ENCODE data around the gene TP73. TPM values are rescaled to one million over a fixed set of nuclear protein-coding genes. Genes with fewer than 3 reads are reported as not detected.

TP73 gene
- total and polyA plus RNA-seq, 9 donors: 0.52 to 2.5 (median 1.2) TPM

DNA sequence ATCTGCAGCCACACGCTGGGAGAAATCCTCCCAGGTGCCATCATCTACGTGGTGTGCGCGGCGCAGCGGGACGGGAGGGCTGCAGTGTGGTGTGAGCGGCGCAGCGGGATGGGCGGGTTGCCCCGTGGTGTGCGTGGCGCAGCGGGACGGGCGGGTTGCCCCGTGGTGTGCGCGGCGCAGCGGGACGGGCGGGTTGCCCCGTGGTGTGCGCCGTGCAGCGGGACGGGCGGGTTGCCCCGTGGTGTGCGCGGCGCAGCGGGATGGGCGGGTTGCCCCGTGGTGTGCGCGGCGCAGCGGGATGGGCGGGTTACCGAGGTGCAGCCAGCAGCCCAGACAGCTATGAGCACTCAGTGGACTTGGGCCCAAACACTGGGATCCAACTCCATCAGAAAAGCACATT, 7.1 kb upstream of the TP73 start:
- peaks cover 3% of the 10 kb centered on the region for H3K27me3 ChIP-seq (ENCODE audit: control insufficient read depth, insufficient read depth, low read length)
- H3K4me1 ChIP-seq (ENCODE audit: control insufficient read depth, insufficient read depth, low read length): peaks cover 6% of the 10 kb centered on the region
- no peaks in the 10 kb centered on the region for H3K9me3 ChIP-seq (replicated peaks; ENCODE audit: control insufficient read depth, low read depth, low read length)
- H3K4me3 ChIP-seq (ENCODE audit: low read length): no peak overlapping the region
- DNase-seq: no peak
- 93% methylated on average over 30 of the region's 43 CpGs for WGBS (ENCODE audit: insufficient coverage)
- H3K27ac ChIP-seq (ENCODE audit: low read length): no peak overlapping the region
- H3K36me3 ChIP-seq (ENCODE audit: control insufficient read depth, insufficient read depth, low read length): peaks cover 32% of the 10 kb centered on the region

GRCh38 chr1:3645666-3646355, 6.5 kb upstream of the TP73 start:
- H3K27ac ChIP-seq (ENCODE audit: low read length): no peak overlapping the region
- no peak for DNase-seq
- H3K4me1 ChIP-seq (ENCODE audit: control insufficient read depth, insufficient read depth, low read length): peaks cover 11% of the 10 kb centered on the region
- 92% methylated on average over 19 of the region's 27 CpGs for WGBS (ENCODE audit: insufficient coverage)
- no peaks in the 10 kb centered on the region for H3K9me3 ChIP-seq (replicated peaks; ENCODE audit: control insufficient read depth, low read depth, low read length)
- no peak overlapping the region for H3K4me3 ChIP-seq (ENCODE audit: low read length)
- peaks cover 32% of the 10 kb centered on the region for H3K36me3 ChIP-seq (ENCODE audit: control insufficient read depth, insufficient read depth, low read length)
- peaks cover 9% of the 10 kb centered on the region for H3K27me3 ChIP-seq (ENCODE audit: control insufficient read depth, insufficient read depth, low read length)

DNA sequence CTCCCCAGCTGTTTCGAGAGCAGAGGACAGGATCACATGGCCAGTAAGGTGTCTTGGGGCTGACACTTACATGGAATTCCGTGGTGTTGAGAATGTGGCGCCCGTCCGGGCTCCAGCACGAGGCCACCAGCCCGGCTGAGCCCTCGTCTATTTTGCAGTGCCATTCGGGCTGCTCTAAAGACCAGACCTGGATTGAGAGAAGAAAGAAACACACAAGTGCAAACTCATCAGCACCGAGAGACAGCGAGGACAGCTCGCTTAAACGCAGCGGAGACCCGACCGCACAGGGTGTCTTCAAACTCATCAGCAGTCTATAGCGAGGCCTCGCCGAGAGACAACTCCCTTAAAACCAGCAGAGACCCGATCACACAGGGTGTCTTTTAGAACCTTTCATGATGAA, 5.7 kb upstream of the TP73 start:
- Histone ChIP-seq H3K9me3 (replicated peaks; ENCODE audit: control insufficient read depth, low read depth, low read length) (no peaks in the 10 kb centered on the region), H3K27me3 (ENCODE audit: control insufficient read depth, insufficient read depth, low read length) (peaks cover 17% of the 10 kb centered on the region), H3K4me3 (ENCODE audit: low read length) (no peak overlapping the region), H3K4me1 (ENCODE audit: control insufficient read depth, insufficient read depth, low read length) (peaks cover 18% of the 10 kb centered on the region), H3K36me3 (ENCODE audit: control insufficient read depth, insufficient read depth, low read length) (peaks cover 29% of the 10 kb centered on the region), H3K27ac (ENCODE audit: low read length) (no peak overlapping the region)
- DNase-seq: no peak
- WGBS (ENCODE audit: insufficient coverage): 87% methylated on average over 8 of the region's 20 CpGs

GRCh38 chr1:3649342-3650247, 2.7 kb upstream of the TP73 start, which contains the start of gene WRAP73:
Gene WRAP73 (minus strand): TSS chr1:3650103. CDS start chr1:3649999, 104 bp downstream.
- Histone ChIP-seq H3K9me3 (replicated peaks; ENCODE audit: control insufficient read depth, low read depth, low read length) (no peaks in the 10 kb centered on the region), H3K4me1 (ENCODE audit: control insufficient read depth, insufficient read depth, low read length) (peaks cover 34% of the 10 kb centered on the region), H3K4me3 (ENCODE audit: low read length) (peak within 1 kb of the TSS; percentile 73), H3K27ac (ENCODE audit: low read length) (no peak within 1 kb of the TSS), H3K27me3 (ENCODE audit: control insufficient read depth, insufficient read depth, low read length) (peaks cover 43% of the 10 kb centered on the region), H3K36me3 (ENCODE audit: control insufficient read depth, insufficient read depth, low read length) (peaks cover 20% of the 10 kb centered on the region)
- DNase-seq: peak; percentile 95
- WGBS (ENCODE audit: insufficient coverage): 4% methylated on average over 57 of the region's 60 CpGs

GRCh38 chr1:3650248-3651025, 1.9 kb upstream of the TP73 start:
- no peak overlapping the region for H3K4me3 ChIP-seq (ENCODE audit: low read length)
- peaks cover 17% of the 10 kb centered on the region for H3K36me3 ChIP-seq (ENCODE audit: control insufficient read depth, insufficient read depth, low read length)
- WGBS (ENCODE audit: insufficient coverage): 4% methylated on average over 40 of the region's 50 CpGs

DNA sequence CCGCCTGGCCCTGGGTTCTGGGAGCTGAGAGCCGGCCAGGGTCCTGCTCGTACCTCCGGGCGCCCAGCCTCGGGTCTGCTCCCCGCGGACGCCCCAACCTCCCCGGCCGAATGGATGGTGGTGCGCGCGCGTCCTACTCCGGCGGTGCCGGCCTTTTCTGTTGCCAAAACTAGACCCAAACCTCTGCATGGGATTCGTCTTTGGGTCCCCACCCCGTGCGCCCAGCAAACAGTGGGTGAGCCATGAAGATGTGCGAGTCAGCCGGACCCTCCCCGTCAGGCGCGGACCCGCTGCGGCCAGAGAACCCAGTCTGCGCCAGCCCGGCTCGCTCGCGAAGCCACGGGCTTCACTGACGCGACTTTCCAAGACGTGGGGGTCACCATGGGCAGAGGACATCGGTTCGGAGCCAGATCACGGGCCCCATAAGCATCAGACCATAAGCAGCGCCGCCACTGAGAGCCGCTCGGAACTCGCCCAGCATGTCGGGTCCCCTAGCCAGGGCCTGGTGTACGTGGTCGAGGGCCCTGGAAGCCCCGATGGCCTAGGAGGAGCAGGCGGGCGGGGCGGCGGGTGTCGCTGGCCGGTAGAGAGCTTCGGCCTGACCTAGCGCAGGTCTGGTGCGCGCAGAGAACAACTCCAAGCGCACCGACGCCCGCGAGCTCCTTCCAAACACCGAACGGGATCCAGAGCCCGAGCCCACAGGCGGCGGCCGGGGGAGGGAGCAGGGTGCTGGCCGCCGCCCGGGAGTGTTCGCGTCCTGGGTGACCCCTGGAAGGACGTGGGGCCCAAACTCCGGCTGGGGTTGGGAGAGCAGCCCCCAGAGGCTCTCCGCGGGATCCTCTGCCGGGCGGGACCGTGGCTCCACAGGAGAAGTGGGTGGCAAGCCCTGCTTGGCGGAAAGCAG, 1.0 kb upstream of the TP73 start:
- Histone ChIP-seq H3K4me3 (ENCODE audit: low read length) (no peak overlapping the region), H3K36me3 (ENCODE audit: control insufficient read depth, insufficient read depth, low read length) (peaks cover 11% of the 10 kb centered on the region), H3K9me3 (replicated peaks; ENCODE audit: control insufficient read depth, low read depth, low read length) (no peaks in the 10 kb centered on the region), H3K4me1 (ENCODE audit: control insufficient read depth, insufficient read depth, low read length) (peaks cover 34% of the 10 kb centered on the region), H3K27me3 (ENCODE audit: control insufficient read depth, insufficient read depth, low read length) (peaks cover 52% of the 10 kb centered on the region), H3K27ac (ENCODE audit: low read length) (no peak overlapping the region)
- WGBS (ENCODE audit: insufficient coverage): 3% methylated on average over 82 of the region's 83 CpGs
- no peak for DNase-seq

More at GRCh38 chr1:3650248-3651025, 1.9 kb upstream of the TP73 start:
- H3K9me3 ChIP-seq (replicated peaks; ENCODE audit: control insufficient read depth, low read depth, low read length): no peaks in the 10 kb centered on the region
- peaks cover 50% of the 10 kb centered on the region for H3K27me3 ChIP-seq (ENCODE audit: control insufficient read depth, insufficient read depth, low read length)
- DNase-seq: no peak
- no peak overlapping the region for H3K27ac ChIP-seq (ENCODE audit: low read length)
- peaks cover 34% of the 10 kb centered on the region for H3K4me1 ChIP-seq (ENCODE audit: control insufficient read depth, insufficient read depth, low read length)

- Histone ChIP-seq H3K4me1 (ENCODE audit: control insufficient read depth, insufficient read depth, low read length) (peaks cover 34% of the 10 kb centered on the region), H3K27me3 (ENCODE audit: control insufficient read depth, insufficient read depth, low read length) (peaks cover 62% of the 10 kb centered on the region), H3K36me3 (ENCODE audit: control insufficient read depth, insufficient read depth, low read length) (no peaks in the 10 kb centered on the region), H3K9me3 (replicated peaks; ENCODE audit: control insufficient read depth, low read depth, low read length) (no peaks in the 10 kb centered on the region), H3K4me3 (ENCODE audit: low read length) (peak overlapping the region; percentile 28), H3K27ac (ENCODE audit: low read length) (no peak overlapping the region)
- DNase-seq: no peak
- WGBS (ENCODE audit: insufficient coverage): 2% methylated on average over 63 of the region's 68 CpGs
Observed at GRCh38 chr1:3652548-3653285, 401 bp downstream of the TP73 start.

GRCh38 chr1:3653286-3653618, 936 bp downstream of the TP73 start:
- 25% methylated on average over 9 of the region's 10 CpGs for WGBS (ENCODE audit: insufficient coverage)
- H3K4me1 ChIP-seq (ENCODE audit: control insufficient read depth, insufficient read depth, low read length): peaks cover 34% of the 10 kb centered on the region
- no peak overlapping the region for H3K4me3 ChIP-seq (ENCODE audit: low read length)

More at GRCh38 chr1:3653286-3653618, 936 bp downstream of the TP73 start:
- no peaks in the 10 kb centered on the region for H3K36me3 ChIP-seq (ENCODE audit: control insufficient read depth, insufficient read depth, low read length)
- H3K27ac ChIP-seq (ENCODE audit: low read length): no peak overlapping the region
- H3K27me3 ChIP-seq (ENCODE audit: control insufficient read depth, insufficient read depth, low read length): peaks cover 67% of the 10 kb centered on the region
- no peak for DNase-seq
- H3K9me3 ChIP-seq (replicated peaks; ENCODE audit: control insufficient read depth, low read depth, low read length): no peaks in the 10 kb centered on the region

Data from muscle of leg (tissue), 11 donors.